Esophagus (tissue), 2 donors: Measurements from ENCODE around the gene SEMA4B. TPM values are rescaled to one million over a fixed set of nuclear protein-coding genes. Genes with fewer than 3 reads are reported as not detected.
"Not testable (repeated sequence)": the region's sequence is repeated elsewhere in the genome, so short reads cannot be mapped to it uniquely, and the experiment has no call there.

Source experiments
- H3K27ac ChIP-seq, 2 donors: one replicate each; pipeline ENCODE4 v1.5.1; 2013; ENCODE audit warnings: low read depth in 2 of 2, mild to moderate bottlenecking in 2 of 2, inconsistent platforms in 1 of 2, low read length in 1 of 2, moderate library complexity in 1 of 2
- H3K27me3 ChIP-seq, 2 donors: one replicate each; pipeline ENCODE4 v1.6.1; 2013; ENCODE audit warnings: low read length in 2 of 2, control low read depth in 1 of 2, mild to moderate bottlenecking in 1 of 2; ENCODE audit not compliant: insufficient read depth in 2 of 2, control insufficient read depth in 1 of 2
- H3K36me3 ChIP-seq, 2 donors: one replicate each; pipeline ENCODE4 v1.6.1; 2013; ENCODE audit warnings: low read length in 1 of 2; ENCODE audit not compliant: control insufficient read depth in 2 of 2, insufficient read depth in 2 of 2
- H3K4me1 ChIP-seq, 2 donors: one replicate each; pipeline ENCODE4 v1.6.1; 2013; ENCODE audit warnings: low read length in 1 of 2; ENCODE audit not compliant: control insufficient read depth in 2 of 2, insufficient read depth in 2 of 2
- H3K4me3 ChIP-seq, 2 donors: one replicate each; pipeline ENCODE4 v1.5.1; 2013; ENCODE audit warnings: low read length in 2 of 2, mild to moderate bottlenecking in 2 of 2, low read depth in 1 of 2, moderate library complexity in 1 of 2
- H3K9me3 ChIP-seq, 2 donors: one replicate each; pipeline ENCODE4 v1.6.1; 2013; ENCODE audit warnings: mild to moderate bottlenecking in 2 of 2, low read depth in 1 of 2, low read length in 1 of 2, moderate library complexity in 1 of 2; ENCODE audit not compliant: control insufficient read depth in 2 of 2, insufficient read depth in 1 of 2
- WGBS, 2 donors: extraction: QIAGEN DNeasy Blood & Tissue Kit; methylation state at CpG; one replicate each; pipeline ENCODE4 v1.1.7; 2013; 5-methylcytosine and 5-hydroxymethylcytosine counted together
- polyA plus RNA-seq, 2 donors: library from polyadenylated mRNA; stranded (reverse); fragments of 200-250 nt; gene quantifications; one replicate each; pipeline ENCODE4 v1.2.3, GENCODE V29; 2013
- donor health status: healthy with polysubstance abuse.
- donor health status: Bipolar disorder and iron deficiency.

The SEMA4B gene
- polyA plus RNA-seq, 2 donors, result 90.5 to 121 TPM

DNA sequence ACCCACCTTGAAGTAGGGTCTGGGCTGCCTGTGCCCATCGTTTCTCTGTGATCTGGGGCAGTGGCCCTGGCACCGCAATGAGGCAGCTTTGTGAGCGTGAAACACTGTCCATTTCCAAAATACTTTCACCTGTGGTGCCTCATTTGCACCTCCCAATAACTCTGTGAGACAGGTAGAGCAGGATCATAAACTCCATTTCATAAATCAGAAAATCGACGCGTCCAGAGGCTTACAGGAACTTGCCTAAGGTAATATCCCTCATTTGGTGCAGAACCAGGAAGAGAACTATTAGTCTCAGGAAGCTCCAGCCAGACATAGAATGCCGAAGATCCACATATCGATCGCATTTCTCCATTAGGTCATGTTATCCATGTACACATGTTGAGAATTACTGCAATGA lies 38.2 kb upstream of the SEMA4B start:
- no peaks in the 10 kb centered on the region for H3K9me3 ChIP-seq
- H3K4me3 ChIP-seq, result no peak overlapping the region
- peak overlapping the region; percentile 90 to 96 for H3K27ac ChIP-seq
- 48 to 69% methylated on average over 9 of the region's 9 CpGs for WGBS, 2 donors
- H3K4me1 ChIP-seq, result peaks cover 7 to 18% of the 10 kb centered on the region in 2 donors
- no peaks in the 10 kb centered on the region for H3K27me3 ChIP-seq
- H3K36me3 ChIP-seq, result no peaks in the 10 kb centered on the region

DNA sequence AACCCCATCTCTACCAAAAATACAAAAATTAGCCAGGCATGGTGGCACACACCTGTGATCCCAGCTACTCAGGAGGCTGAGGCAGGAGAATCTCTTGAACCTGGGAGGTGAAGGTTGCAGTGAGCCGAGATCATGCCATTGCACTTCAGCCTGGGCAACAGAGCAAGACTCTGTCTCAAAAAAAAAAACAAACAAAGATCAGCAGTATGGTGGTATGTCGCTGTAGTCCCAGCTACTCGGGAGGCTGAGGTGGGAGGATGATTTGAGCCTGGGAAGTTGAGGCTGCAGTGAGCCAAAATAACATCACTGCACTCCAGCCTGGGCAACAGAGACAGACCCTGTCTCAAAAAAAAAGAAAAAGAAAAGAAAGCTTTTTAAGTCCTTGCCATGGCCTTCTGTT lies 36.9 kb upstream of the SEMA4B start:
- H3K9me3 ChIP-seq, H3K4me3 ChIP-seq, H3K36me3 ChIP-seq, H3K27me3 ChIP-seq: not testable (repeated sequence)
- Histone ChIP-seq H3K27ac (peak overlapping the region; percentile 45 to 80), H3K4me1 (peaks cover 3 to 14% of the 10 kb centered on the region in 2 donors)
- WGBS, 2 donors, result 92 to 94% methylated on average over 3 of the region's 3 CpGs

DNA sequence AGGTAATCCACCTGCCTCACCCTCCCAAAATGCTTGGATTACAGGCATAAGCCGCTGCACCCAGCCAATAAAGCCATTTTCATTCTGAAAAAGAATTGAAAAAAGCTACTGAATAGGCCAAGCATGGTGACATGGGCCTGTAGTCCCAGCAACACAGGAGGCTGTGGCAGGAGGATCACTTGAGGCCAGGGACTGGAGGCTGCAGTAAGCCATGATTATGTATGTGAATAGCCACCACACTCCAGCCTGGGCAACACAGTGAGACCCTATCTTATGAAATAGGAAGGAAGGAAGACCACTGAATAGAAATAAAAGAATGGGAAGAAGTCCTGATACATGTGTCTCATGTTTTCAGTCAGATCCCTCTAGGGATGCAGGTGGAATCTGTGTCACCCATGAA lies 36.0 kb upstream of the SEMA4B start:
- Histone ChIP-seq H3K4me3 (no peak overlapping the region), H3K9me3 (no peaks in the 10 kb centered on the region), H3K27ac (peak overlapping the region; percentile 91 to 94), H3K4me1 (peaks cover 3 to 14% of the 10 kb centered on the region in 2 donors), H3K36me3 (no peaks in the 10 kb centered on the region), H3K27me3 (no peaks in the 10 kb centered on the region)
- WGBS, 2 donors, result 65 to 88% methylated on average over 1 of the region's 1 CpG

DNA sequence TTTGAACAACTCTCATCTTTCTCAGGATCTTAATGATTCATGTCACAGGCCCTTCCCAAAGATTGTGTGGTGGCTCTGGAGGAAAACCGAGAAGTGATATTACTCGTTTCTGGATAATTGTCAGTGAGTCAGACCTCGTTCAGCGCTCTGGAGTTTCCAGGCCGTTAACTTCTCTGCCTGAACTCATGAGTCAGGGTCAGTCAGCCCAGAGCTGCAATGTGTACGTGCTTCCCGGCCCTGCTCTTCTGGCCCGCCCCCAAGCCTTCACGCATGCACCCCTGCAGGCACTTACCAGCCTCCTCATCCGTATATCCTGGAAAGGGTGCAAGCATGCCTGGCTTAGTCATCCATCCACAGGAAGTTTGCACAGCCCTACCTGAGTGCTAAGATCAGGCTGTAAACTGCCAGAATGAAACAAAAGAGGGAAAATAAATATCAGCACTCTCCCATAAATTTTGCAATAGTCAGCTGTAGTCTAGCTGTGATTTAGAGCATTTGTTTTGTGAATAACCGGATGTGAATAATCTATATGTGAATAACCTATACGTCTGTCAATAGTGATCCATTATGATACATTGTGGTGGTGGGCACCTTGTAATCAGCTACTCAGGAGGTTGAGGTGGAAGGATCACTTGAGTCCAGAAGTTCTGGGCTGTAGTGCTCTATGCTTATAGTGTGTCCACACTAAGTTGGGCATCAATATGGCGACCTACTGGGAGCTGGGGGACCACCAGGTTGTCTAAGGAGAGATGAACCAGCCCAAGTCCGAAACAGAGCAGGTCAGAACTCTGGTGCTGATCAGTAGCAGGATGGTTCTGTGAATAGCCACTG lies 35.3 kb upstream of the SEMA4B start:
- Histone ChIP-seq H3K4me1 (peaks cover 3 to 14% of the 10 kb centered on the region in 2 donors), H3K4me3 (no peak overlapping the region), H3K27me3 (no peaks in the 10 kb centered on the region), H3K9me3 (no peaks in the 10 kb centered on the region), H3K36me3 (no peaks in the 10 kb centered on the region), H3K27ac (peak overlapping the region; percentile 94 to 97)
- WGBS, 2 donors, result 22 to 29% methylated on average over 14 of the region's 14 CpGs

DNA sequence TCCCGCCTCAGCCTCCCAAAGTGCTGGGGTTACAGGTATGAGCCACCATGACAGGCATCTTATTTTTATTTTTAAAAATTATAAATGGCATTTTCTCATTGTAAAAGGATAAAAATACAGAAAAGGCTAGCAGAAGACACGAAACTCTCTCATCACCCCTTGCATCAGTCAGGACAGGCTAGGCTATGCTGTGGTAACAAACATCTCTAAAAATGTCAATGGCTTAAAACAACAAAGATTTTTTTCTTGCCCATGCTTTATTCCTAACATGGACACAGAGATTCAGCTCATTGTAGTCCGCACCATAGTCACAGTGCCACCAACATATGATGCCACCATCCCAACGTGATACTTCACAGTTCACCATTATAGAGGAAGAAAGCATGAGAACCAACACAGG lies 34.0 kb upstream of the SEMA4B start:
- 93 to 98% methylated on average over 4 of the region's 4 CpGs for WGBS, 2 donors
- Histone ChIP-seq H3K4me1 (peaks cover 0 to 6% of the 10 kb centered on the region in 2 donors), H3K27ac (peak overlapping the region; percentile 92 to 97)

DNA sequence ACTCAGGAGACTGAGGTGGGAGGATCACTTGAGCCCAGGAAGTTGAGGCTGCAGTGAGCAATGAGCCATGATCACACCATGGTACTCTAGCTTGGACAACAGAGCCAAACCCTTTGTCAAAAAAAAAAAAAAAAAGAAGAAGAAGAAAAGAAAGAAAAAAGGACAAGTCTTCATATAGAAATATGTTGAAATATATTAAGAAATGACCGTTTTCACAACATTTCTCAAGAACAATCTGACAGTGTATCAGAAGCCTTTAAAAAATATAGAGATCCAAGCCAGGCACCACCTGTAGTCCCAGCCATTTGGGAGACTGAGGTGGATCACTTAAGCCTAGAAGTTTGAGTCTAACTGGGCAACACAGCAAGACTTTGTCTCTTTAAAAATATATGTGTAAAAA lies 29.5 kb upstream of the SEMA4B start:
- 75 to 86% methylated on average over 1 of the region's 1 CpG for WGBS, 2 donors
- H3K27me3 ChIP-seq, result no peaks in the 10 kb centered on the region
- no peak overlapping the region for H3K4me3 ChIP-seq
- no peak overlapping the region for H3K27ac ChIP-seq
- H3K9me3 ChIP-seq, result no peaks in the 10 kb centered on the region
- H3K4me1 ChIP-seq, result no peaks in the 10 kb centered on the region
- H3K36me3 ChIP-seq, result no peaks in the 10 kb centered on the region

More for the DNA sequence above, 34.0 kb upstream of the SEMA4B start:
- Histone ChIP-seq H3K27me3 (no peaks in the 10 kb centered on the region), H3K9me3 (no peaks in the 10 kb centered on the region), H3K36me3 (no peaks in the 10 kb centered on the region), H3K4me3 (no peak overlapping the region)

DNA sequence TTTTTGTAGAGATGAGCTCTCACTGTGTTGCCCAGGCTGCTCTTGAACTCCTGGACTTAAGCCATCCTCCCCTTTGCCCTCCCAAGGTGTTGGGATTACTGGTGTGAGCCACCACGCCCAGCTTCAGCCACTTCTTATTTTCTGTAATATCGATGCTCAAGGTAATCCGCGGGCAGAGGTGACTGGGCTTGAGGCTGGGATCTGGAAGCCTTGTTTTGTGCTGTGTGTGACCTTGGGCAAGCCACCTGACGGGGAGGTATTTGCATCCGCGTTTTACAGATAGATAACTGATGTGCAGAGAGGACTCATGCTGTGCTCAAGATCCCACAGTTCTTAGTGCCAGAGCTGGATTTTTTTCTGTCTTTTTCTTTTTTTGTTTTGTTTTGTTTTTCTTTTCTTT lies 27.8 kb upstream of the SEMA4B start:
- no peaks in the 10 kb centered on the region for H3K27me3 ChIP-seq
- H3K4me1 ChIP-seq, result no peaks in the 10 kb centered on the region
- H3K27ac ChIP-seq, result peak overlapping the region in 1 of 2 donors; percentile 41
- WGBS, 2 donors, result 64 to 77% methylated on average over 7 of the region's 7 CpGs
- no peaks in the 10 kb centered on the region for H3K9me3 ChIP-seq
- H3K36me3 ChIP-seq, result no peaks in the 10 kb centered on the region
- no peak overlapping the region for H3K4me3 ChIP-seq

DNA sequence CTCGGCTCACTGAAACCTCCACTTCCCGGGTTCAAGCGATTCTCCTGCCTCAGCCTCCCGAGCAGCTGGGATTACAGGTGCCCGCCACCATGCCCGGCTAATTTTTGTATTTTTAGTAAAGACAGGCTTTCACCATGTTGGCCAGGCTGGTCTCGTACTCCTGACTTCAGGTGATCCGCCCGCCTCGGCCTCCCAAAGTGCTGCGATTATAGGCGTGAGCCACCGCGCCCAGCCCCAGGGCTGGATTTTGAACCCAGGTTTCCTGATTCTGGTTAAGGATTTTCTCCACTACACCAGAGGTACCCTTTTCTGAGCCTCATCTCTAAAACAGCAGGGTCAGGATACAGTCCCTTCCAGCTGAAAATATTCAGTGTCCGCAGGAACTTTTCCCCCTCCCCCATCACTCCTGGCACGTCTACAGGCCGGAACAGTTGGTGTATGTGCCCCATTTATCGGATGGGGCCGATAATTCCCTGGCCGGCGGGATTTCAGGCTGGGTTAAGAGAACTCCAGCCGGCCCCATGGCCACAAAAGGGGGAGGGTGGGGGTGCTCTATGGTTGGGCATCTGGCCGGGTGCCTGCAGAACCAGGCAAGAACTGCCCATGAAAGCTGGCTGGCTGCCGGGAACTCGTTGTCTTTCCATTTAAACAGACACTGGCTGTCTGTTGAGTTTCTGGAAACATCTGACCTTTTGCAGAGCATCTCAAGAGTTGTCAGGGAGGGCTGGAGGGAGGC lies 26.8 kb upstream of the SEMA4B start:
- H3K9me3 ChIP-seq, result no peaks in the 10 kb centered on the region
- WGBS, 2 donors, result 67 to 68% methylated on average over 25 of the region's 25 CpGs
- peaks cover 3 to 4% of the 10 kb centered on the region in 2 donors for H3K4me1 ChIP-seq
- no peaks in the 10 kb centered on the region for H3K36me3 ChIP-seq
- no peaks in the 10 kb centered on the region for H3K27me3 ChIP-seq
- H3K27ac ChIP-seq, result peak overlapping the region; percentile 39 to 62
- H3K4me3 ChIP-seq, result no peak overlapping the region

DNA sequence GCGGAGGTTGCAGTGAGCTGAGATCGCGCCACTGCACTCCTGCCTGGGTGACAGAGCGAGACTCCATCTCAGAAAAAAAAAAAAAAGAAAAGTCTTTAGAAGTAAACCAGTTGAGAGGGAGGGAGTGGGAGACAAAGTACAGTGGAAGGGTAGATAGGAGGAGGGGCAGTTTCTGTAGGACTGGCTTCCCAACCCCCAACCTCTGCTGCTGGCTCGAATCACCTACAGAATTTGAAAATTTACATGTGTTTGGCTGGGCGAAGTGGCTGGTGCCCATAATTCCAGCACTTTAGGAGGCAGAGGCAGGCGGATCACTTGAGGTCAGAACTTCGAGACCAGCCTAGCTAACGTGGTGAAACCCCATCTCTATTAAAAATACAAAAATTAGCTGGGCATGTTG lies 24.1 kb upstream of the SEMA4B start:
- peaks cover 3 to 4% of the 10 kb centered on the region in 2 donors for H3K4me1 ChIP-seq
- H3K9me3 ChIP-seq, result no peaks in the 10 kb centered on the region
- H3K36me3 ChIP-seq, result no peaks in the 10 kb centered on the region
- H3K4me3 ChIP-seq, result no peak overlapping the region
- H3K27ac ChIP-seq, result no peak overlapping the region
- WGBS, 2 donors, result 95 to 96% methylated on average over 9 of the region's 9 CpGs
- no peaks in the 10 kb centered on the region for H3K27me3 ChIP-seq
